ENCODE measurements around the gene ACTMAP.
"Not testable (repeated sequence)": the region's sequence is repeated elsewhere in the genome, so short reads cannot be mapped to it uniquely, and the experiment has no call there.

Gene ACTMAP

DNA sequence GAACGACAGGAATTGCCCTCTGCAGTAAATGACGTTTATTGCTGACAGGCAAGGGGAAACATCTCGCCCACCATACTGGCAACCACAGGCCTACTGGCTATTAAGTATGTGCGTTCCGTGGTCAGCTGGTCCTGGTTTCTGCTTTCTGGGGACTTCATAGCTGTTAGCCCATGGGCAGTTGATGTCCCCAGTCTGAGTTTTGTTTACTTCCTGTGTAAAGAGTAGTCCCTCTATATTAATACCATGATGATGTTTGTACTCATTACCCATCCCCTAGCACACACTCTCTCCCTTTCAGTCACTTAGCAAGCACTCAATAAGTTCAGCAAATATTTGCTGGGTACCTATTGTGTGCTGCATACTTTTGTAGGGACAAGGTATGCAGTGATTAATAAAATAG lies 18.6 kb upstream of the ACTMAP start:
- no peak for DNase-seq (ENCODE audit: insufficient read length)
- FAIRE-seq = no peak
- no peak for TF ChIP-seq TAF1 (IDR thresholded peaks at IDR 0.05; ENCODE audit: borderline replicate concordance, low read depth, low read length)
- TF ChIP-seq POLR2AphosphoS5 (IDR thresholded peaks at IDR 0.05; ENCODE audit: low read depth, low read length) = no peak
- no peak for TF ChIP-seq POLR2A (IDR thresholded peaks at IDR 0.05; ENCODE audit: low read depth, low read length)

DNA sequence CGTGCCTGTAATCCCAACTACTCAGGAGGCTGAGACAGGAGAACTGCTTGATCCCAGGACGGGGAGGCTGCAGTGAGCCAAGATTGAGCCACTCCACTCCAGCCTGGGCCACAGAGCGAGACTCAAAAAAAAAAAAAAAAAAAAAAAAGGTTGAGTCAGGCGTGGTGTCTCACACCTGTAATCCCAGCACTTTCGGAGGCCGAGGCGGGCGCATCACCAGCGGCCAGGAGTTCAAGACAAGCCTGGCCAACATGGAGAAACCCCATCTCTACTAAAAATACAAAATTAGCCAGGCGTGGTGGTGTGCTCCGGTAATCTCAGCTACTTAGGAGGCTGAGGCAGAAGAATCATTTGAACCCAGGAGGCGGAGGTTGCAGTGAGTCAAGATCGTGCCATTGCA lies 16.1 kb upstream of the ACTMAP start:
- FAIRE-seq = not testable (repeated sequence)

DNA sequence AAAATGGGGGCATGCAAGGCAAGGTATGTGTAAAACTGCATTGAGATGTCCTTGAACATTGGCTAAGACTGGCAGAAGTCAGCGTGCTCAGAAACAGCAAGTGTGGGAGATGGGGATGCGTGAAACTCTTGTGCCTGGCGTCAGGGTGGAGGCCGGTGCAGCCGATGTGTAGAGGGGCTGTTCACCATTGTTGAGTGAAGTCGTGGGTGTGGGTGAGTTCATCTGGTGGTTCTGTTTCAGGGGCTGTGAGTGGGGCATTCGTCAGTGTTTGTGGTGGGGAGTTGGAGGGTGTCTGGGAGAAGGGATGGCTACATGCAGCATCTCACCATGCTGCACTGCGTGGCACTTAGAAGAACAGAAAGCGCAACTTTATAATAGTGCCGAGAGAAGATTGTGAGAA lies 13.7 kb upstream of the ACTMAP start:
- DNase-seq (ENCODE audit: insufficient read length) (no peak), FAIRE-seq (no peak)
- TF ChIP-seq TAF1 (IDR thresholded peaks at IDR 0.05; ENCODE audit: borderline replicate concordance, low read depth, low read length) (no peak), POLR2A (IDR thresholded peaks at IDR 0.05; ENCODE audit: low read depth, low read length) (no peak), POLR2AphosphoS5 (IDR thresholded peaks at IDR 0.05; ENCODE audit: low read depth, low read length) (no peak)

More for the DNA sequence above, 16.1 kb upstream of the ACTMAP start:
- DNase-seq (ENCODE audit: insufficient read length) = not testable (repeated sequence)

DNA sequence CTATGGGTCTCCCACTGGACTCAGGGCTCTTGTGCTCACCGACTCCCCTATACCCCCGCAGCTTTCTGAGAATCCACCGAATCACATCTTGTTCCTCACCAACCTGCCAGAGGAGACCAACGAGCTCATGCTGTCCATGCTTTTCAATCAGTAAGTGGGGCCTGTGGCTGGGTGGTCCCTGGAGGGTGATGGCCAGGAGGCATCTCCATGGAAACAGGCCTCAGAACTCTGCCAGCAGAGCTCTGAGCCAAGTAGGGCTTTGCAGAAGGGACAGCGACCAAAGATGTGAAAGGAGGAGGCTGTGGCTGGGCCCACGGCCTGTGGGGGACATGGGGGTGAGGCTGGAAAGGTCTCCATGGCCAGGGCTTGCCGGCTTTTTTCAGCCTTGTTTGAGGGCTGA lies 13.2 kb upstream of the ACTMAP start:
- no peak for TF ChIP-seq POLR2A (IDR thresholded peaks at IDR 0.05; ENCODE audit: low read depth, low read length)
- no peak for TF ChIP-seq TAF1 (IDR thresholded peaks at IDR 0.05; ENCODE audit: borderline replicate concordance, low read depth, low read length)
- no peak for DNase-seq (ENCODE audit: insufficient read length)
- no peak for FAIRE-seq

GRCh38 chr19:40762754-40763470 lies 12.6 kb upstream of the ACTMAP start:
- no peak for DNase-seq (ENCODE audit: insufficient read length)
- no peak for TF ChIP-seq TAF1 (IDR thresholded peaks at IDR 0.05; ENCODE audit: borderline replicate concordance, low read depth, low read length)
- TF ChIP-seq POLR2A (IDR thresholded peaks at IDR 0.05; ENCODE audit: low read depth, low read length) = no peak
- no peak for TF ChIP-seq POLR2AphosphoS5 (IDR thresholded peaks at IDR 0.05; ENCODE audit: low read depth, low read length)
- no peak for FAIRE-seq

- no peak for FAIRE-seq
- DNase-seq (ENCODE audit: insufficient read length) = no peak
- TF ChIP-seq POLR2AphosphoS5 (IDR thresholded peaks at IDR 0.05; ENCODE audit: low read depth, low read length) (no peak), TAF1 (IDR thresholded peaks at IDR 0.05; ENCODE audit: borderline replicate concordance, low read depth, low read length) (no peak), POLR2A (IDR thresholded peaks at IDR 0.05; ENCODE audit: low read depth, low read length) (no peak)
These were observed 9.1 kb upstream of the ACTMAP start for GRCh38 chr19:40759352-40759751.

DNA sequence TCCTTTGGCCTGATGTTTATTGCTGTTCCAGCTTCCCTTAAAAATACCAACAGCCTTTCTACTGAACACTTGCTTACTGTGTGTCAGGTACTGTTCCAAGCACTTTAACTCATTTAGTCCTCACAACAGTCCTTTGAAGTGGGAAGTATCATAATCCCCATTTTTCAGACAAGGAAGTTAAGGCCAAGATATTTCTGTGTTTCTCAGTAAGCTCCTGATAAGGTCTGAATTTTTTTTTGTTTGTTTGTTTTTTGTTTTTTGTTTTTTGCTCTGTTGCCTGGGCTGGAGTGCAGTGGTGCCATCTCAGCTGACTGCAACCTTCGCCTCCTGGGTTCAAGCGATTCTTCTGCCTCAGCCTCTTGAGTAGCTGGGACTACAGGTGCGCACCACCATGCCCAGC lies 8.2 kb upstream of the ACTMAP start:
- no peak for FAIRE-seq
- TF ChIP-seq TAF1 (IDR thresholded peaks at IDR 0.05; ENCODE audit: borderline replicate concordance, low read depth, low read length) (no peak), POLR2AphosphoS5 (IDR thresholded peaks at IDR 0.05; ENCODE audit: low read depth, low read length) (no peak), POLR2A (IDR thresholded peaks at IDR 0.05; ENCODE audit: low read depth, low read length) (no peak)

GRCh38 chr19:40756502-40757110 lies 6.3 kb upstream of the ACTMAP start:
- DNase-seq (ENCODE audit: insufficient read length) = no peak
- TF ChIP-seq POLR2AphosphoS5 (IDR thresholded peaks at IDR 0.05; ENCODE audit: low read depth, low read length) (peak; percentile 32; the same call in 1 of the 2 replicates), POLR2A (IDR thresholded peaks at IDR 0.05; ENCODE audit: low read depth, low read length) (0 out of 2 replicates have a peak, but pooled peaks have one; percentile 19), TAF1 (IDR thresholded peaks at IDR 0.05; ENCODE audit: borderline replicate concordance, low read depth, low read length) (no peak)
- no peak for FAIRE-seq

More for the DNA sequence above, 8.2 kb upstream of the ACTMAP start:
- no peak for DNase-seq (ENCODE audit: insufficient read length)

- FAIRE-seq = no peak
- TF ChIP-seq TAF1 (IDR thresholded peaks at IDR 0.05; ENCODE audit: borderline replicate concordance, low read depth, low read length) (no peak), POLR2AphosphoS5 (IDR thresholded peaks at IDR 0.05; ENCODE audit: low read depth, low read length) (no peak), POLR2A (IDR thresholded peaks at IDR 0.05; ENCODE audit: low read depth, low read length) (no peak; the same call in 1 of the 2 replicates)
These were observed 5.5 kb upstream of the ACTMAP start for GRCh38 chr19:40755791-40756190.

GRCh38 chr19:40755248-40755624 lies 5.0 kb upstream of the ACTMAP start:
- TF ChIP-seq POLR2A (IDR thresholded peaks at IDR 0.05; ENCODE audit: low read depth, low read length) (no peak), POLR2AphosphoS5 (IDR thresholded peaks at IDR 0.05; ENCODE audit: low read depth, low read length) (no peak), TAF1 (IDR thresholded peaks at IDR 0.05; ENCODE audit: borderline replicate concordance, low read depth, low read length) (no peak)
- DNase-seq (ENCODE audit: insufficient read length) = no peak
- FAIRE-seq = no peak

More at GRCh38 chr19:40755791-40756190, 5.5 kb upstream of the ACTMAP start:
- no peak for DNase-seq (ENCODE audit: insufficient read length)

DNA sequence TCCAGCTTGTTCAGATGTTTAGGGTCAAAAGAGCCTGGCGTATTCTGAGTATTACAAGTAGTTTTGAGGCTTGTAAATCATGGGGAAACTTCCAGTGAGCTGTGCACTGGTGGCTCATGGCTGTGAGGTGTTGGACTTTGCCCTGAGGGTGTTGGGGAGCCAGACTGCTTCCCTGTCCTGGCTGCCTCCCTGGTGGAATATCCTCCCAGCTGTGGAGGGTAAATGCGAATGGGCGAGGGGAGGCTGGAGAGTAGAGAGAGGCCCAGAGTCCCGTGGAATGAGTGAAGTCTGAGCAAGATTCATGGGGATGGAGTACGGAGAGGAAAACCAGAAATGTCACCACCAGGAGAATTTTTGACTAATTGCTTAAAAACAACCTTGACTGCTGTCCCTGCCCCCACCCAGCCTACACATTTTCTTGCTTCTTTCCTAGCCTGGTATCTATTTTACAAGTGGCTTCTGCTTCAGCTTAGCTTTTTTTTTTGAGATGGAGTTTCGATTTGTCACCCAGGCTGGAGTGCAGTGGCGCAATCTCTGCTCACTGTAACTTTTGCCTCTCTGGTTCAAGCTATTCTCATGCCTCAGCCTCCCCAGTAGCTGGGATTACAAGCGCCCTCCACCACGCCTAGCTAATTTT lies 4.5 kb upstream of the ACTMAP start:
- FAIRE-seq (no peak), DNase-seq (ENCODE audit: insufficient read length) (no peak)
- TF ChIP-seq POLR2AphosphoS5 (IDR thresholded peaks at IDR 0.05; ENCODE audit: low read depth, low read length) (no peak), POLR2A (IDR thresholded peaks at IDR 0.05; ENCODE audit: low read depth, low read length) (no peak), TAF1 (IDR thresholded peaks at IDR 0.05; ENCODE audit: borderline replicate concordance, low read depth, low read length) (no peak)

GRCh38 chr19:40752257-40752781 lies 2.0 kb upstream of the ACTMAP start:
- no peak for DNase-seq (ENCODE audit: insufficient read length)
- TF ChIP-seq POLR2AphosphoS5 (IDR thresholded peaks at IDR 0.05; ENCODE audit: low read depth, low read length) = no peak
- TF ChIP-seq TAF1 (IDR thresholded peaks at IDR 0.05; ENCODE audit: borderline replicate concordance, low read depth, low read length) = no peak
- TF ChIP-seq POLR2A (IDR thresholded peaks at IDR 0.05; ENCODE audit: low read depth, low read length) = no peak
- FAIRE-seq = no peak

Measured in GM12892 (cell line).